H4 (cell line): ENCODE measurements around the gene EDIL3. TPM values are rescaled to one million over a fixed set of nuclear protein-coding genes. Genes with fewer than 3 reads are reported as not detected.
A peak's percentile ranks its signal among the peaks of the same experiment; 100 is the strongest.
"Not testable (repeated sequence)": the region's sequence is repeated elsewhere in the genome, so short reads cannot be mapped to it uniquely, and the experiment has no call there.

ENCODE experiments used
- DNase-seq: peaks from one replicate; pipeline ENCODE4 v3.0.0-alpha.2; 2015; ENCODE audit warnings: low spot score
- total RNA-seq: library from RNA; depleted of rRNA; stranded (reverse); fragments of >200 nt; shearing (Covaris generic); gene quantifications from 2 replicates; pipeline ENCODE4 v1.2.3, GENCODE V29; 2014

The EDIL3 gene
- total RNA-seq, 1 experiment from 2014 or later: 227 TPM

DNA sequence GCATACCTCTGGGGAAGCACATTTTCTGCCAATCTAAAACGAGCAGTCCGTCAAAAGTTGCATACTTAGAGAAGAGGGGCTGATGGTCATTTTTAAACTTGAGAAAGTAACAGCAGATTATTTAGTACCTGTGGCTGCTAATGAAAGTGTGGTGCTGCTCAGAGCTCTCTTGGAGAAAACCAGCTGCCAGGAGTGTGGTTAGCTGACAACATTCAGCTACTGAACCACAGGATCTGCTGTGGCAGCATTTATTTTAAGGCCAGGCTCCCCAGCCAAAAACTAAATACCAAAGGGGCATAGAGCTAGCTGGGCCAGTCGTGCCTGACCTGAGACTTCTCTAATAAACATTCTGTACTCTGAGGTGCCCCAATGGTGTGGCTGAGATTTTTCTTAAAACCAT, 203.6 kb downstream of the EDIL3 start:
- DNase-seq: peak; percentile 16

DNA sequence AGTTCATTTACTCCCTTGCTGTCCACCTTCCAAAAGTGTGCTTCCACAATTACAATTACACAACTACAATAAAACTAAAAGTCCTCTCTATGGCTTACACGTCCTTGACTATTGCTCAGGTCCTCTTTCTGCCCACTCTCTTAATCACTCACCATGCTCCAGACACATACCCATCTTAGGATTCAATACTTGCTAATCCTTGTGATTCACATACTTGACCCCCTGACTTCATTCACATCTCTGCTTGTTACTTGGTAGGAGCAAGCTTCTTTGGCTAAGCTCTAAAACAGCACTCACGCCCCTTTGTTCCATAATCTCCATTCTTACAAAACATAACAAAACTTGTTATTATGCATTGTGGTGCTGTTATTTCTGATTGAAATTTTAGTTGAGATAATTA, 215.8 kb downstream of the EDIL3 start:
- no peak for DNase-seq

DNA sequence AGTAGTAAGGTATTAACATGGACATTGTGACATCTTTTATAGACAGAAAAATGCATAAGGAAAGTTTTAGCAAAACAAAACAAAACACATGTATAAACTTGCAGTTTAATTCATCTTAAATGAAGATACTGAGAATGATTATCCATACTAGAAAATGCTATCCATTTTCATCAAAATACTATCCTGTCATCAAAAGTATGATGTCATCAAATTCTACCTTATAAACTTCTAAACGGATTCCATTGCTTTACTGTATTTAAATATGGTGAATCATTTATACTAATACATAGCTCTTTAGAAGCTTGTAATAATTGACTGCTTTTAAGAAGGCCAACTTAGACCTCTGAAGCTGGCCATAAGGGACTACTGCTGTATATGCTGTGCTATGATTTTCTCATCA, 221.0 kb downstream of the EDIL3 start:
- DNase-seq: no peak

DNA sequence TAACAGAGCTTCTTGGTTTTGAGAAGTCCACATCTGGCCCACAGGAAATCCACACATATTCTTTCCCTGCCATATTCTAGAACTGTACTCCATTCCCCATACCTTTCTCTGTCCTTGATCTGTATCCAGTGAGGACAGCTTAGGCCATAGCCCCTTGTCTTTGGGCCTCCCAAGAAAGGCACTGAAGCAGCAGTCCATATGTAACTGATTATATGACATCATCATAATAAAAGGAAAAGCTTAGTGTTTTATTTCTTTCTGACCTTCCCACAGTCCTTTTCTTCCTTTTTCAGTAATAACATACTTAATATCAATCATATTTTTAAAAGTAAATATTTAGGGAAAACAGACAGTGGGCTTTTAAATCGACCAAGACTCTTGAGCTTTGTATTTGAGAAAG, 222.0 kb downstream of the EDIL3 start:
- DNase-seq: no peak

DNA sequence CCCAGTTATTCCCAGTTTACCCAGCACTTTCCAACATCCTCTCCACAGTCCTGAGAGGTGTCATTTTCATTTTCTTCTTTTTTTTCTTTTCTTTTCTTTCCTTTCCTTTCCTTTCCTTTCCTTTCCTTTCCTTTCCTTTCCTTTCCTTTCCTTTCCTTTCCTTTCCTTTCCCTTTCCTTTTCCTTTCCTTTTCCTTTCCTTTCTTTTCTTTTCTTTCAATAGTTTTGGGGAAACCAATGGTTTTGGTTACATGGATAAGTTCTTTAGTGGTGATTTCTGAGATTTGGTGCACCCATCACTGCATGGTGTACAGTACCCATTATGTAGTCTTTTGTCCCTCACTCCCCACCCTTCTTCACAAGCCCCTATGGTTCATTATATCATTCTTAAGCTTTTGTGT, 224.0 kb downstream of the EDIL3 start:
- DNase-seq: not testable (repeated sequence)

DNA sequence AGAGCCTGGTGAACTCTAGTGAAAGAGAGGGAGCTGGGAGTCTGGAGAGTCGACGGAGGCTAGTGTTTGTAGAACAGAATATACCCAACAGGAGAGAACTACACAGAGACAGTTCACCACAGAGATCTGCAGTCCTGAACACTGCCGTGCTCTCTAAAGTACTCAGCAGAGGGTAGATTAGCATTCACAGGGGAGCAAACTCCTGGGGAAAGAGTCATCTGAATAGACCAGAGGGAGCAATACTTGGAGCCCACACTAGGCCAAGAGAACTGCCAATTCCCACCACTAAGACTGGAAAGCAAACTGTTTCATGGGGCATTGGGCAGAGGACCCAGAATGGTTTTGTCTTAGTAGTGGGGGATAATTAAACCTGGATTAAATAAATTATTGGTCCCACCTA, 235.6 kb downstream of the EDIL3 start:
- no peak for DNase-seq

DNA sequence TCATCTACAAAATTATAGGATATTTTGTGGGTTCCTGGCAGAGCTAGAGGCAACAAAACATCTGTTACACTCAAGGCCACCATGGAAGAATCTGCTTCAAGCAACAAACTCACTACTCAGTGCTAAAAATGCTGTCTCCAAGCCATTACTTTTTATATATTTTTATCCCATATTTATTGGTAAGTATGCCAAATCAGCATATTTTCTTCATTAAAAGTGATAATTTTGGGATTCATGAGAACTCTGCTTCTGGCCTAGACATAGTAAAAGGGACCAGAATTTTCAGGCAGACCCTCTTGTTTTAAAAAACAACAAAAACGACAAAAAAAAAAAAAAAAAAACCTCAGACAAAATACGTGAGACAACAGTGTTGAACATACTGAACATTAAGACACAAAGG, 236.0 kb downstream of the EDIL3 start:
- no peak for DNase-seq

DNA sequence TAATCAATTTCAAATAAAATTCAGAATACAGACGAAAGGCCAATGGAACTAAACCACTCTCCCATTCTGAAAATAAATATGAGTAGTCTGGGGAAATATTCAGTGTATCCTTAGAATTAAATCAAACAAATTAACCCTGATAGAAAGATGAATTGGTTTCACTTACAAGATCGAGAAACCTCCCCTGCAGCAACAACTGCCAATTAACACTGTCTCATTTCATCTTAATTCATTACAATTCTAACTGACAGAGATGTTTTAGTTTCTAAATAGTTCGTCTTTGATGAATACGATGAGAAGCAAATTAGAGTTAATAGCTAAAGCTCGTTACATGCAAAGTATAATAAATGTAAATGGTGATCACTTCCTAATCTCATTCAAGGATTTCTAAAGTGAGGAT, 247.1 kb downstream of the EDIL3 start:
- DNase-seq: no peak

DNA sequence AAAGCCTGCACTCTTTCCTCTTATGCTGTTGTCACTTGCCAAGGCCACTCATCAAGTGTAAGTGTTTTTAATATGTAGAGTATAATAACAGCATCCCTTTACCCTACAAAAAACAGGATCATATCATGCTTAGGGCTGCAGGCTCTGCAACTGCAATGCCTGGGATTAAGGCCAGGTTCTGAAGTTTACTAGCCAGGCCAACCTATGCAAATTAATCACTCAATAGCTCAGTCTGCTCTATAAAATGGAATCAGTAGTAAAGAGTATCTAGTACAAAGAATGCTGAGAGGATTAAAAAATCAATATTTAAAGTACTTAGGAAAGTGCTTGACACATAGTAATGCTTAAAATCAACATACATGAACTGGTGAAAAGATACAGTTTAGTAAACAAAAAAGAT, 253.3 kb downstream of the EDIL3 start:
- DNase-seq: no peak

DNA sequence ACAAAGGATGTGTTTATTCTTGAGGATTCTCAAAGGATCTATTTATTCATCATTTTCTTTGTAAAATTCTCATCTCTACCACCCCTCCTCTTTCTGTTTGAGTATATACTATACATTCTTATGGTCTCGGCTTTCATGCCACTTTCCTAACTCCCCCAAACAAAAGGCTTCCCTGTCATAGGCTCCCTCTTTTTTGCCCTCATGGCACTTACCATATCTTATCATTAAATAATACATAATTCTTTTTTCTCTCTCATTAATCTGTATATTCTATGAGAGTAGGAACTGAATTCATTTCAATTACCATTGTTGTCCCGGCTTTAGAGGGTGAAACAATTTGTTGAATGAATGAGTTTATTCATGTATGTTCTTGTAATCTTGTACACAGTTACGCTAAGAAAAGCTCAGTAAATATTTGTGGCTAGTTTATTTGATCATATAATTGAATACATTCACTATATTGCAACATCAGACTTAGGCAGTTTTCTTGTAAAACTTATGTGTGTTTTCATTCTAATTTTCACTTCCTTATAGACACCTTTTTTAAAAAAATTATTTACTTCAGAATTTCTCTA, 254.6 kb downstream of the EDIL3 start:
- no peak for DNase-seq

DNA sequence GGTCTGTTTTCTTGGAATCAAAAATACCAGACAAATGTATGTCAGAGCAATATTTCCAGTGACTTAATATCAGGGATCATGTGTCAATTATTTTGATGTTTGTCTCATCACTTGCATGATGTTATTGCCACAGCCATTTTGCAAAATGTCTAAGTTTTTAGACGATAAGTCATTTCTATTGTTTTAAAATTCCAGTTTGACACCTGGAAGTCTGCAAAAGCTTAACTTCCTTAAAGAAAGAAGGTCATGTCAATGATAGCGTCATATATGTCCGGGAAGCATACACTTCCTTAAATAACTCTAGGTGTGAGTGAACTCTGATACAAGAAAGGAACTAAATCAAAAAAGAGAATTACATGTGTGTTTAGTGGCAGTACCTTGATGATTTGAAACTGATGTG, 259.5 kb downstream of the EDIL3 start:
- no peak for DNase-seq

DNA sequence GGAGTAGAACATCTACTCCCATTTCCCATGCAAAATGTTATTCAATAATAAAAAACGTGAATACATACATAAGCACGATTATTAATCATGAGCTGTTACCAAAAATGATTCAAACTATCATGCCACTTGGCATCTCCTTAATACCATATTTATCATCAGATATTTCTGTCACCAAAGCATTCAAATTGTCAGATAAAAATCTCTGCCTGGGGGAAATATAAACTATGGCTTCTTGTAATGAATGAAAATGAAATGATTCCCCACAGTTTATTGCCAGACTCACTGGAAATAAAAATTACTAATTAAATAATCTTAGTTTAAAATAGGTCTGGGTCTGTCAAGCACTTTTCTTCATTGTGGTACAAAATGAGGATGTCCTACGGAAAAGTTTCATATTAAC, 265.4 kb downstream of the EDIL3 start:
- DNase-seq: no peak

DNA sequence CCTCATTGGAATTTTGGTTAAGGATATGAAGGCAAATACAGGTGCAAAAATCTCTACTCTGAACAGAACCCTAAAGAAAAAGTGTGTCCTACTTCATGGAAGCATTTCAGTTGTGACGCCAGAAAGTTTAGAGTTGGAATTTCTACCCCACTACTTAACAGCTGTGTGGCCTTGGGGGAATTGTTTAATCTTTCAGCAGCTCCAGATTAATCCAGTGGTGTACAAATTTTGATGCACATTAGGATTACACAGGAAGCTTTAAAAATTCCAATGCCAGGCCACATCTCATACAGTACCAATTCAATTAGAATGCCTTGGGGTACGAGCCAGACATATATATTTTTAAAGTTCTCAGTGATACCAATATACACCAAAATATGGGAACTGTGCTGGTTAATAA, 266.1 kb downstream of the EDIL3 start:
- DNase-seq: no peak

DNA sequence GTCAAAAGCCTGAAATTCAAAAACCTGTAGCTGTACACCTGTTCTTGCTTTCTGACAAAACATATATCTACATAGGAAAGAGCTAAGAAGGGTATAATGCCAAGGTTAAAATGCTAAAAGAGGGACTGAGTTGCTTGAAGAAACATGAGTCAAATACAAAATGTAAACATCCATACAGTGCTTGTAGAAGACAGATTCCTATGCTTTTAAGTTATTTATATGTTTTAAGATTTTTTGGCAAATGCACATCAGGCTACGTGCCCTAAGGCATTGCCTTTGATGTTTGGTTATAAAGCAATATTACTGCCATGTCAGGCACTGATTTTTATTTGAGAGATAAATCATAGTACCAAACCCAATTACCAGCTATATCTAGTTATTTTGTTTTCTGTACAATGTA, 269.0 kb downstream of the EDIL3 start:
- DNase-seq: no peak

DNA sequence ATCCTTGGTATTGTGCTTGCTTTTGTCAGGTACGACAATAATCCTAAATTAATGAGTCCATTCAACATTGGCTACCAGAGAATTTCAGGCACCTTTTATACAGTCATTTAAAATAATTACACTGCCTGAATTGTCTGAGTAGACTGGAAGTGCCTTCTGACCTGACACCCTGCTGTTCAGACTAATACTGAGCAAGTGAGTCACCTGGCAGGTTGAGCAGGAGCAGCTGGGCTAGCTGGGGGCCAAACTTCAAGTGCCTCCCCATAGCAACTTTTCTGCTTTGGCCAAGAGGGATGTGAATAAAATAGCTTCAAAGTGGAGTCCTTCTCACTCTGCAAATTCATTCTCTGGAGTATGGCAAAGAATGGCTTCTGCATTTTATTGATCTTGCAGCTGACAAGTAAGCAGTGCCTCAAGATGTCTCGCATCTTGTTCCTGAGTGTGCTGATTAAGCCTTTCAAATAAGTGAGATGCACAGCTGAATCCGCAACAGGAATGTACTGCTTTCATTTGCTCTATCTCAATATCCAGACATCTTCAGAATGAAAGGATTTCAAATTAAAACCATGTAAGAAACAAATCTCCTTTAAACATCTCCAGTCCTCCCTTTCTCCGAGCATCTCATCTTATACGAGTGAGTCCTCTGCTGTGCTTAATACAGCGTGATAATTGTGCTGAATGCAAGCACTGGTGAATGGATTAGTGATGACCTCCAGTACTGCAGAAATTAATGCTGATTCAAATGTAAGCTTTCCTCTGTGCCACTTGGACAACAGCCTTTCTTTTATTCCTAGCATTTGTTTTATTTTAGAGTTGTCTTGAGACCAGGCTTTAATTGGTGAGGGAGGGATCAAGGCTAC, 271.2 kb downstream of the EDIL3 start:
- no peak for DNase-seq

DNA sequence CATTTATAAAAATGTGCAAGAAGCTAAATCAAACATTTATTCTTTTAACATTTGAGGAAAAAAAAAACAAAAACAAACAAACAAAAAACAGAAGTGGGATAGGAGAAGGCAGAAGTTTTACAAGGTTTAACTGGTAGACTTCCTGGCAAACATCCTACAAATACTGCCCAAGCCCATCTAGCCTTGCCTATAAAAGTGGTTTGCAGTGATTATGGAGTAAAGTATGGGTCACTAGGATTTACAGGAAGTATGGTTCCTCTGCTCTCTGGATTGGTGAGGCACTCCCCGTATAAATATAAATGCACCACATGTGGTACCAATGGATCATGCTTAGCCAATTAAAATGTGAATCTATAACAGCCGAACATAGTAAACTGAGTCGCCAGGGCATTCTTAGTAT, 291.9 kb downstream of the EDIL3 start:
- DNase-seq: peak; percentile 14

DNA sequence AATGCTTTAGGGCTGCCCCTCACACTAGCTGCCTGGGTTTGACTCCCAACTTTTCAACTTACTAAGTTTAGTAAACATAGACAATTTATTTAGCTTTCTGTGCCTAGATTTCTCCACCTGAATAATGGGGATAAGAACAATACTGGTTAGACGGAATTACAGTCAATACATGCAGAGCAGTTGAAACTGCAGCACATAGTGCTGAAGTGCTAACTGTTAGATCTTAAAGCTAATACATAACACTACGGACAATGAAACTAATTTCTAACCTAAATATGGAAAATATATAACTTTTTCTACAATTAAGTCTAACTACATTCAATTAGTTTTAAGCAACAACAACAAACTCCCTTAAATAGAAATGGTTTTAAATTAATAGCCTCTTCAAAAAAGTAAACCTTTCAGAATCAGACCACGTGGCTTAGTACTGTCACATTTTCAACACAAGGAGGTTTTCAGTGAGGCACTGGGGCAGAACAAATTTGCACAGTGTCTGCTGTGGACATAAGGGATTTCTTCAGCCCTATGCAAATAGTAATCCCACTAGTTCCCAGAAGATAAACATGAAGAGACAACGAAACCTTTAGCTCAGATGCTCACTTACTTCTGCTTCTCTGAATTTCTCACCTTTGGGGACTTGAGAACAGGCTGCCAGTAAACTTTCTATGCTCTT, 293.4 kb downstream of the EDIL3 start:
- no peak for DNase-seq

DNA sequence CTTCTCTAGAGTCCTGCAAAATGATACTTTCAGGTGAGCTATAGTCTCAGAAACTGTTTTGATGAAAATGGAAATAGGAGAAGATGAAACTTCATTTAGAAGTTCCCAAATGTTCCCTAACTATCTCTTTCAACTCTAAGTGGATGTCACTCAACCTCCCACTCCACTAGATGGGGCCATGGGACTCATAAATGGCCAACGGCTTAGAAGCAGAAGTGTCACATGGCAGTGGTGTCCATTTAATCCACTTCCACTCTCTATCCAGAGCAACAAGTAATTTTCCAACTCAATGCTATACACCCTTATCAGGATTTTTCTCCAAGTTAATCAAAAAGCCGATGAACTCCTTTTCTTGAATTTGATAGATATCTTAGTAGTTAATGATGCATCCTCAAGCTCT, 295.7 kb downstream of the EDIL3 start:
- peak; percentile 48 for DNase-seq

DNA sequence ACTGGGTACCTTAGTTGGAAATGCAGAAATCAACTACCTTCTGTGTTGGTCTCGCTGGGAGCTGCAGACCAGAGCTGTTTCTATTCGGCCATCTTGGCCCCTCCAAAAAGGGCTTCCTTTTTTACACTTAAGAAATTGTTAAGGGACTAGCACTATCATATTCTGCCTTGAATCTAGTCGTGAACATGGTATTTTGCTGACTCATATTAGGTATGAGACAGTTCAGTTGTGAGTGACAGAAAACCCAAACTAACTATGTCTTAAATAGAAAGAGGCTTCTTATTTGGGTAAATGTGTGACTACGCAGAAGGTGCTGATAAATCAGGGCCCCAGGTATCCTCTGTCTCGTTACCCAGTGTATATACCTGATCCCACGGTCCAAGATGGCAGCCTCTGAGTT, 298.2 kb downstream of the EDIL3 start:
- no peak for DNase-seq

DNA sequence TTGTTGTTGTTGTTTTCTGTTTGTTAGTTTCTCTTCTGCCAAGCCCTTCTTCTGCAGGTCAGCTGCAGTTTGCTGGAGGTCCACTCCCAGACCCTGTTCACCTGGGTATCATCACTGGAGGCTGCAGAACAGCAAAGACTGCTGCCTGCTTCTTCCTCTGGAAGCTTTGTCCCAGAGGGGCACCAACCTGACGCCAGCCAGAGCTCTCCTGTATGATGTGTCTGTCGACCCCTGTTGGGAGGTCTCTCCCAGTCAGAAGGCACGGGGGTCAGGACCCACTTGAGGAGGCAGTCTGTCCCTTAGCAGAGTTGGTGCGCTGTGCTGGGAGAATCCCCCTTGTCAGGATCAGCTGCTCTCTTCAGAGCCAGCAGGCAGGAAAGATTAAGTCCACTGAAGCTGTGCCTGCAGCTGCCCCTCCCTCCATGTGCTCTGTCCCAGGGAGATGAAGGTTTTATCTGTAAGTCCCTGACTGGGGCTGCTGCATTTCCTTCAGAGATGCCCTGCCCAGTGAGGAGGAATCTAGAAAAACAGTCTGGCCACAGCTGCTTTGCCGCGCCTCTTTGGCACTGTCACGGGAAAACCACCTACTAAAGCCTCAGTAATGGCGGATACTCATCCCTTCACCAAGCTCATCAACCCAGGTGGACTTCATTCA, 299.2 kb downstream of the EDIL3 start:
- no peak for DNase-seq

DNA sequence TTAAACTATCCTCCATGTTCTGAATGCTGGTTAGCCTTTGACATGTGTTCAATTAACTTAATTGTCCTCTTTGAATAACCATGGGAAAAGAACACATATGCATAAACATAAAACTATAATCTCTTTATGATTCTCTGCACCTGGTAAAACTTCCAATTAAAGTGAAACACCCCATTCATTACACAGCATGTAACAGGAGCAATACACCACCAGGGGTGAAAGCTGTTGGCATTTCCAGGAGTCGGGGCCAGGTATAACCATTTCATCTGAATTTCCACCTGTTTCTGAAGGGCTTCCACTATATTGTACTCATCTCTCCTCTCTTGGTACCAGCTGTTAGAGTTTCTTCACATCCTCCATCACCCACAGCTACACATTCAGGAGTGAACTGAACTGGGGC, 303.8 kb downstream of the EDIL3 start:
- DNase-seq: no peak

DNA sequence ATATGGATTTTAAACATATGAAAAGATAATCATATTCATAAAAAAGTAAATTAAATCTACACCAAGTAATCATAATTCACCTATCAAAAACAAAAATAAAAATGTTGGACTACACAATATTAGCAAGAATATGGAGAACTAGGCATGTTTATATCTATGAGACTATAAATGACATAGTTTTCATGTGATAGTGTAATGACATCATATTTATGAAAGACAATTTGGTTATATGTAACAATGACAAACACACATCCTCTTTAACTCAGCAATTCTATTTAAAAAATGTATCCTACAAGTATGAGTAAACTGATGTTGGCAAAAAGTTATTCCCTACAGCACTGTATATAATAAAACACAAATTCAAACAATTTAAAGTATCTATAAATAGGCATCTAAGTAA, 312.3 kb downstream of the EDIL3 start:
- no peak for DNase-seq
